Kidney epithelial cell (primary cell): ENCODE data around the gene ZBTB3. TPM values are rescaled to one million over a fixed set of nuclear protein-coding genes. Genes with fewer than 3 reads are reported as not detected.
A peak's percentile ranks its signal among the peaks of the same experiment; 100 is the strongest.

Experiments used
- DNase-seq: peaks from one replicate; pipeline ENCODE4 v3.0.0-alpha.2; 2010; ENCODE audit warnings: low read depth
- H3K27me3 ChIP-seq: 2 replicates; pipeline ENCODE4 v1.6.0; 2011; ENCODE audit warnings: low read length; ENCODE audit not compliant: control insufficient read depth, insufficient read depth
- H3K36me3 ChIP-seq: 2 replicates; pipeline ENCODE4 v1.5.1; 2011; ENCODE audit warnings: low read length; ENCODE audit not compliant: control insufficient read depth, insufficient read depth
- H3K4me3 ChIP-seq: 2 replicates; pipeline ENCODE4 v1.5.1; 2011; ENCODE audit warnings: low read depth, mild to moderate bottlenecking, control low read depth, low read length
- CTCF ChIP-seq: IDR thresholded peaks from 2 replicates; pipeline ENCODE4 v1.5.1; 2011; ENCODE audit warnings: mild to moderate bottlenecking, moderate library complexity, low read length, control low read depth, inconsistent platforms; ENCODE audit not compliant: insufficient read depth, poor library complexity, severe bottlenecking
- total RNA-seq: library from RNA; depleted of rRNA; stranded (reverse); fragments of >200 nt; gene quantifications from 2 replicates; pipeline ENCODE4 v1.2.3, GENCODE V29; 2015

ZBTB3 gene
- total RNA-seq, 1 donor from 2014 or later: 17.3 TPM

GRCh38 chr11:62727165-62727871, 26.6 kb downstream of the ZBTB3 start, which contains the start of gene HNRNPUL2:
Gene HNRNPUL2 (minus strand): TSS chr11:62727457. CDS start chr11:62727156, 301 bp downstream.
- no peak for TF ChIP-seq CTCF

GRCh38 chr11:62726915-62727164, 27.1 kb downstream of the ZBTB3 start:
- H3K27me3 ChIP-seq: no peaks in the 10 kb centered on the region
- H3K4me3 ChIP-seq: peak overlapping the region; percentile 96
- no peak for DNase-seq
- TF ChIP-seq CTCF: no peak
- H3K36me3 ChIP-seq: peaks cover 2% of the 10 kb centered on the region

More at GRCh38 chr11:62727165-62727871, 26.6 kb downstream of the ZBTB3 start, which contains the start of gene HNRNPUL2:
- H3K36me3 ChIP-seq: no peaks in the 10 kb centered on the region
- H3K4me3 ChIP-seq: peak within 1 kb of the TSS; percentile 96
- H3K27me3 ChIP-seq: no peaks in the 10 kb centered on the region
- DNase-seq: peak; percentile 95

- Histone ChIP-seq H3K4me3 (peak overlapping the region; percentile 96), H3K27me3 (no peaks in the 10 kb centered on the region), H3K36me3 (peaks cover 2% of the 10 kb centered on the region)
- TF ChIP-seq CTCF: no peak
- no peak for DNase-seq
Measured at GRCh38 chr11:62726156-62726914, 27.6 kb downstream of the ZBTB3 start.

GRCh38 chr11:62725646-62726045, 28.3 kb downstream of the ZBTB3 start:
- no peak for DNase-seq
- no peaks in the 10 kb centered on the region for H3K27me3 ChIP-seq
- peak overlapping the region; percentile 96 for H3K4me3 ChIP-seq
- no peak for TF ChIP-seq CTCF
- H3K36me3 ChIP-seq: peaks cover 2% of the 10 kb centered on the region

- Histone ChIP-seq H3K4me3 (peak overlapping the region; percentile 96), H3K36me3 (peaks cover 2% of the 10 kb centered on the region), H3K27me3 (no peaks in the 10 kb centered on the region)
- no peak for DNase-seq
- TF ChIP-seq CTCF: no peak
Measured at GRCh38 chr11:62724171-62724570, 29.8 kb downstream of the ZBTB3 start.
